Measurements from ENCODE around the gene ARRB1.

- TF ChIP-seq, protein P1, sequence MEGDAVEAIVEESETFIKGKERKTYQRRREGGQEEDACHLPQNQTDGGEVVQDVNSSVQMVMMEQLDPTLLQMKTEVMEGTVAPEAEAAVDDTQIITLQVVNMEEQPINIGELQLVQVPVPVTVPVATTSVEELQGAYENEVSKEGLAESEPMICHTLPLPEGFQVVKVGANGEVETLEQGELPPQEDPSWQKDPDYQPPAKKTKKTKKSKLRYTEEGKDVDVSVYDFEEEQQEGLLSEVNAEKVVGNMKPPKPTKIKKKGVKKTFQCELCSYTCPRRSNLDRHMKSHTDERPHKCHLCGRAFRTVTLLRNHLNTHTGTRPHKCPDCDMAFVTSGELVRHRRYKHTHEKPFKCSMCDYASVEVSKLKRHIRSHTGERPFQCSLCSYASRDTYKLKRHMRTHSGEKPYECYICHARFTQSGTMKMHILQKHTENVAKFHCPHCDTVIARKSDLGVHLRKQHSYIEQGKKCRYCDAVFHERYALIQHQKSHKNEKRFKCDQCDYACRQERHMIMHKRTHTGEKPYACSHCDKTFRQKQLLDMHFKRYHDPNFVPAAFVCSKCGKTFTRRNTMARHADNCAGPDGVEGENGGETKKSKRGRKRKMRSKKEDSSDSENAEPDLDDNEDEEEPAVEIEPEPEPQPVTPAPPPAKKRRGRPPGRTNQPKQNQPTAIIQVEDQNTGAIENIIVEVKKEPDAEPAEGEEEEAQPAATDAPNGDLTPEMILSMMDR (IDR thresholded peaks at IDR 0.05; ENCODE audit: low read length) = no peak
- no peak for TF ChIP-seq EZH2 (IDR thresholded peaks at IDR 0.05; ENCODE audit: borderline replicate concordance, low read length)
Observed at GRCh38 chr11:75263944-75264349, 87.5 kb downstream of the ARRB1 start.

All from OCI-LY1 (cell line).